ENCODE results near the gene CIRBP. TPM values are rescaled to one million over a fixed set of nuclear protein-coding genes. Genes with fewer than 3 reads are reported as not detected.

CIRBP gene
- total and polyA plus RNA-seq, 9 of the 15 experiments (the other 6 are each of a cell fraction or from before 2014, with no cell fraction given) = 20.5 to 327 (median 176) TPM

DNA sequence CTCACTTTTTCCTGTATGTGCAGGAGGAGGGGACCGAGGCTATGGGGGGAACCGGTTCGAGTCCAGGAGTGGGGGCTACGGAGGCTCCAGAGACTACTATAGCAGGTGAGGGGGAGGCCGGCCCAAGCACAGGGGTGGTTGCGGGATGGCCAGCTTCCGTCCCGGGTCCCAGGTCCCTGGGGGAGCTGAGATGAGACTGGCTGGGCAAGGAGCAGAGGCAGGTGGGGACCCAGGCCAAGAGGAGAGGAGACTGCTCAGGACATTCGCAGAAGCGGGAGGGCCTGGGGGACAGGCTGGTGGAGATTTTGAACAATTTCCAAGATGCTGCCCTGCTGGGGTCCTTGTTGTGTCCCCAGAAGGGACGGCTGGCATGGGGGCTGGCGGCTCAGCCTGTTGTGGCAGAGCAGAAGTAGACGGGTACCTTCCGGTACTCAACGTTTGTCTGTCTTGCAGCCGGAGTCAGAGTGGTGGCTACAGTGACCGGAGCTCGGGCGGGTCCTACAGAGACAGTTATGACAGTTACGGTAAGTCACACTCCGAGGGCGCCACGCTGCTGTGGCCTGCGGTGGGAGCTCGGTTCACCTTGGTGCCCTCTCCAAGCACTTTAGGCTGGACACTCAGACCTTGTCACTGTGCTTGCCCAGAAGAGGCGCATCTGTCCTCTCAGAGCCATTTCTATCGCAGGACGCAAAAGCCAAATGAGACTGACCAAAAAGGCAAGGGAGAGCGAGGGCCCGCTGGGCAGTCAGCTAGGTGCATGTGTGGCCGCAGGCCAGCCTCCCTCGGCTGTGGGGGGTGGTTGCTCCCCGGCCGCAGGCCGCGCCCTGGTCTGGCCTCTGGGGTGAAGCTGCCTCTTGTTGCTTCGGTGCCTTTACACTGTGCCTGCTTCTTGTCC is 2.6 kb downstream of the CIRBP start (continued):
- TF ChIP-seq, protein P1, sequence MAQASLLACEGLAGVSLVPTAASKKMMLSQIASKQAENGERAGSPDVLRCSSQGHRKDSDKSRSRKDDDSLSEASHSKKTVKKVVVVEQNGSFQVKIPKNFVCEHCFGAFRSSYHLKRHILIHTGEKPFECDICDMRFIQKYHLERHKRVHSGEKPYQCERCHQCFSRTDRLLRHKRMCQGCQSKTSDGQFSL (CRISPR knock-in tag; IDR thresholded peaks at IDR 0.05) = peak; percentile 80
- TF ChIP-seq, protein P1 (tag; IDR thresholded peaks at IDR 0.05) = 0 out of 4 replicates have a peak, but pooled peaks of 1 of the 2 experiments have one; percentile 31
- TF ChIP-seq SMAD3 (CRISPR knock-in tag; conservative IDR thresholded peaks at IDR 0.05) (0 out of 2 replicates have a peak, but pooled peaks have one; percentile 41), EP400 (IDR thresholded peaks at IDR 0.05) (0 out of 2 replicates have a peak, but pooled peaks have one; percentile 24), SPI1 (IDR thresholded peaks at IDR 0.05; ENCODE audit: borderline replicate concordance, low read depth, low read length) (0 out of 2 replicates have a peak, but pooled peaks have one; percentile 7), NRF1 (conservative IDR thresholded peaks at IDR 0.05 in 1 of 2, IDR thresholded peaks at IDR 0.05 in 1 of 2) (peak in 1 of 2 experiments; percentile 21; a peak in 1 of 4 replicates), ZNF644 (tag; IDR thresholded peaks at IDR 0.05; ENCODE audit: low read depth) (no peak), YY1 (IDR thresholded peaks at IDR 0.05; ENCODE audit: borderline replicate concordance in 1 of 3, control insufficient read depth in 1 of 3, extremely low read depth in 1 of 3, insufficient read depth in 3 of 3, insufficient read length in 1 of 3, insufficient replicate concordance in 2 of 3, low read depth in 1 of 3, low read length in 2 of 3) (peak in 1 of 3 experiments; percentile 29), SREBF1 (IDR thresholded peaks at IDR 0.05; ENCODE audit: borderline replicate concordance, low read depth, low read length) (no peak), POLR2AphosphoS5 (IDR thresholded peaks at IDR 0.05; ENCODE audit: control insufficient read depth, insufficient read depth, low read depth, low read length) (no peak; the same call in 1 of the 2 replicates), ZZZ3 (IDR thresholded peaks at IDR 0.05) (no peak), DNMT1 (IDR thresholded peaks at IDR 0.05) (no peak)
- TF ChIP-seq, protein P2, sequence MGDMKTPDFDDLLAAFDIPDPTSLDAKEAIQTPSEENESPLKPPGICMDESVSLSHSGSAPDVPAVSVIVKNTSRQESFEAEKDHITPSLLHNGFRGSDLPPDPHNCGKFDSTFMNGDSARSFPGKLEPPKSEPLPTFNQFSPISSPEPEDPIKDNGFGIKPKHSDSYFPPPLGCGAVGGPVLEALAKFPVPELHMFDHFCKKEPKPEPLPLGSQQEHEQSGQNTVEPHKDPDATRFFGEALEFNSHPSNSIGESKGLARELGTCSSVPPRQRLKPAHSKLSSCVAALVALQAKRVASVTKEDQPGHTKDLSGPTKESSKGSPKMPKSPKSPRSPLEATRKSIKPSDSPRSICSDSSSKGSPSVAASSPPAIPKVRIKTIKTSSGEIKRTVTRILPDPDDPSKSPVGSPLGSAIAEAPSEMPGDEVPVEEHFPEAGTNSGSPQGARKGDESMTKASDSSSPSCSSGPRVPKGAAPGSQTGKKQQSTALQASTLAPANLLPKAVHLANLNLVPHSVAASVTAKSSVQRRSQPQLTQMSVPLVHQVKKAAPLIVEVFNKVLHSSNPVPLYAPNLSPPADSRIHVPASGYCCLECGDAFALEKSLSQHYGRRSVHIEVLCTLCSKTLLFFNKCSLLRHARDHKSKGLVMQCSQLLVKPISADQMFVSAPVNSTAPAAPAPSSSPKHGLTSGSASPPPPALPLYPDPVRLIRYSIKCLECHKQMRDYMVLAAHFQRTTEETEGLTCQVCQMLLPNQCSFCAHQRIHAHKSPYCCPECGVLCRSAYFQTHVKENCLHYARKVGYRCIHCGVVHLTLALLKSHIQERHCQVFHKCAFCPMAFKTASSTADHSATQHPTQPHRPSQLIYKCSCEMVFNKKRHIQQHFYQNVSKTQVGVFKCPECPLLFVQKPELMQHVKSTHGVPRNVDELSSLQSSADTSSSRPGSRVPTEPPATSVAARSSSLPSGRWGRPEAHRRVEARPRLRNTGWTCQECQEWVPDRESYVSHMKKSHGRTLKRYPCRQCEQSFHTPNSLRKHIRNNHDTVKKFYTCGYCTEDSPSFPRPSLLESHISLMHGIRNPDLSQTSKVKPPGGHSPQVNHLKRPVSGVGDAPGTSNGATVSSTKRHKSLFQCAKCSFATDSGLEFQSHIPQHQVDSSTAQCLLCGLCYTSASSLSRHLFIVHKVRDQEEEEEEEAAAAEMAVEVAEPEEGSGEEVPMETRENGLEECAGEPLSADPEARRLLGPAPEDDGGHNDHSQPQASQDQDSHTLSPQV (IDR thresholded peaks at IDR 0.05) = peak; percentile 75; the same call in 1 of the 2 replicates
- TF ChIP-seq, protein P3, sequence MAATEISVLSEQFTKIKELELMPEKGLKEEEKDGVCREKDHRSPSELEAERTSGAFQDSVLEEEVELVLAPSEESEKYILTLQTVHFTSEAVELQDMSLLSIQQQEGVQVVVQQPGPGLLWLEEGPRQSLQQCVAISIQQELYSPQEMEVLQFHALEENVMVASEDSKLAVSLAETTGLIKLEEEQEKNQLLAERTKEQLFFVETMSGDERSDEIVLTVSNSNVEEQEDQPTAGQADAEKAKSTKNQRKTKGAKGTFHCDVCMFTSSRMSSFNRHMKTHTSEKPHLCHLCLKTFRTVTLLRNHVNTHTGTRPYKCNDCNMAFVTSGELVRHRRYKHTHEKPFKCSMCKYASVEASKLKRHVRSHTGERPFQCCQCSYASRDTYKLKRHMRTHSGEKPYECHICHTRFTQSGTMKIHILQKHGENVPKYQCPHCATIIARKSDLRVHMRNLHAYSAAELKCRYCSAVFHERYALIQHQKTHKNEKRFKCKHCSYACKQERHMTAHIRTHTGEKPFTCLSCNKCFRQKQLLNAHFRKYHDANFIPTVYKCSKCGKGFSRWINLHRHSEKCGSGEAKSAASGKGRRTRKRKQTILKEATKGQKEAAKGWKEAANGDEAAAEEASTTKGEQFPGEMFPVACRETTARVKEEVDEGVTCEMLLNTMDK (IDR thresholded peaks at IDR 0.05; ENCODE audit: borderline replicate concordance, insufficient read depth, low read depth, low read length, poor library complexity, severe bottlenecking) = no peak

Measured in K562 (cell line).